HG02981 (cell line): ENCODE data around the gene ATP9B.
A peak's percentile ranks its signal among the peaks of the same experiment; 100 is the strongest.

Source experiments
- ATAC-seq: cut with Tn5 transposase; IDR thresholded peaks from one replicate; pipeline ENCODE4 v1.9.1; 2021; ENCODE audit warnings: mild to moderate bottlenecking, moderate library complexity; ENCODE audit not compliant: unreplicated experiment

ATP9B gene

DNA sequence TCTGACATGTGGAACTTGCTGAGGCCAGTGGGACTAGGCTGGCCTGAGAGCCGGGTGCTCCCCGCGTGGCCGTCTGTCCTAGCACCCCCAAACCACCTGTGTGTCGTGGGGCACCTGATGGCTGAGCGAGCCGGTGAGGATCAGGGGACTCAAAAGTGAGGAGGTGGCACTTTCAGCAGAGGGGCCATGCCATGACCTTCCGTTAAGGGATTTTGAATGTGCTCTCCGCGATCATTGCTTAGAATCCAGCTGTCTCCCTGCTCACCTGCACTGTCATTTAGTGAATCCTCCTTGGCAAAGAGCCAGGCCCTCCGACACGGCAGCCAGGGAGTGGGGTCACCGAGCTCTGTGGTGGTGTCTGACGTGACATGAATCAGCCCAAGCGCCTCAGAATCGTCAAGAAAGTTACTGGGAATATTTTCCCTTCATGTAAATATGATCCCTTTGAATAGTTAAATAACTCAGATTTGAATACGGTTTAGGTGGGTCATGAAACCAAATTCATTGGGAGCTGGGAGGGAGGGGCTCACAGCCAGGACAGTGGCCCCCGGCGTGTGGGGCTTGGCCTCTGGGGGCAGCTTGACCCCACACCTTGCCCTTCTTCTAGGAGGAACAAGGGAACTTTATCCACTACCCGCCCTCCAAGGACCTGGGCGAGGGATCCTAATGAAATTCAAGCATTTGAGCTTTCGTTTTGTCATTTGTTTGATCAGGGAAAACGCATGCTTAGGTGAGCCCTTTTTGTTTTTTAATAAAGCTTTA, 336.0 kb downstream of the ATP9B start:
- ATAC-seq, result no peak

DNA sequence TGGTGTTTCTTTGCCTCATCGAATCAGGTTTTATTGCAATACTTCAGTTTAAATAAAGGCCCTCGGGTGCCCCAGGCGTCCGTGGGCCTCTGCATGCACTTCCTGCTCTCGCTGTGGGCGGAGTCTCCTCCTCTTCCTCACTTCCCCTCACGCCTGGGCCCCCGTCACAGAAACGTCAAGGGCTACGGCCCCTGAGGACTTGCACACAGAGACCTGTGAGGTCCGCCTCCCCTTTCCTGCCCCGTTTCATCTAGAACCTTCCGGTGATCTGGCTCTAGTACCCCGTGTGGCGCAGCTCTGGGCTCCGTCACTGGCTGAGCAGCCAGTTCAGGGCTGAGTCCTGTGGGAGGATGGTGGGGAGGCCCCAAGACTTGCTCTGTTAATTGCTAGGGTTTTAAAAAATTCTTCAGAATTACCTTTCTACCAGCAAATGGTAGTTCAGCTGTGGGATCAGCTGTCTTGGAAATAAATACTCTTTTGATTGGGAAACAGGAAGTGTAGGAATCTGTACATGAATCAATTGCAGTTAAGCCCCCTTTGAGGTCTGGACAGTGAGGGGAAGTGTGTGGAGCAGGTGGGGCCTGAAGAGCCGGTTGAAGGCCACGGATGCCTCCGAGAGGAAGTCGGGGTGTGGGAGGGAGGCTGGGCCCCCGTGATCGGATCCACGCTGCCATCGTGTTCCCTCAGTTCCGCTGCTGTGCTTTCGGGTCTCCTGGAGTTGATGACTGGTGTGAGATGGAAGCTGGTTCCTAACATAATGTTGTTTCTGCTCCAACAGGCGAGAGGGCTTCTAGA, 336.8 kb downstream of the ATP9B start:
- ATAC-seq, result peak; percentile 69

DNA sequence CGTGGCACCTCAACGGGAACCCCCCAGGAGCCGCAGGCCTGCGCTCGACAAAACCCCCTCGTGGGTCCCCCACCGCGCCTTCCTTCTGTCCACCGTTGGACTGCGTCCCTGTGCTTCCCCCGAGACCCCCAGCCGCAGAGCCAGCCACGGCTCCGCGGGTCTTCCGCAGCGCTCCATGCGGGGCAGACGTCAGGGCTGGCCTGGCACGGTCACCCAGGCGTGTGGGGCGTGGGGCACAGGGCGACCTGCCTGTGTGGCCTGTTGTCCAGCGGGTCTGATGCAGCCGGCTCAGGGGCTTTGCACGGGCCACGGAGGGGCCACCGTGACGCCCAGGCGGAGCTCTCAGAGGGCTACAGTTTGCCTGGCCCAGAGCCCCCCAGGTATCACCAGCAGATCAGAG, 337.5 kb downstream of the ATP9B start:
- no peak for ATAC-seq

DNA sequence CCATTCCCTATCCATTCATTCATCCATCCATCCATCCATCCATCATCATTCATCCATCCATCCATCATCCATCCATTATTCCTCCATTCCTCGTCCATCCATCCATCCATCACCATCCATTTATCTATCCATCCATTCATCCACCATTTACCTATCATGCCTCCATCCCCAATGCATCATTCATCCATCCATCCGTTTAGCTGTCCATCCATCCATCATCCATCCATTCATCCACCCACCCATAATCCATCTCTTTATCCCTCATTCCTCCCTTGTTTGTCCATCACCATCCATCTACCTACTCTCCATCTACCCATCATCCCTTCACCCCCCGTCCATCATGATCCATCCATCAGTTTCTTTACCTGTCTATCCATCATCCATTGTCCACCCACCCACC, 340.1 kb downstream of the ATP9B start:
- ATAC-seq, result no peak

DNA sequence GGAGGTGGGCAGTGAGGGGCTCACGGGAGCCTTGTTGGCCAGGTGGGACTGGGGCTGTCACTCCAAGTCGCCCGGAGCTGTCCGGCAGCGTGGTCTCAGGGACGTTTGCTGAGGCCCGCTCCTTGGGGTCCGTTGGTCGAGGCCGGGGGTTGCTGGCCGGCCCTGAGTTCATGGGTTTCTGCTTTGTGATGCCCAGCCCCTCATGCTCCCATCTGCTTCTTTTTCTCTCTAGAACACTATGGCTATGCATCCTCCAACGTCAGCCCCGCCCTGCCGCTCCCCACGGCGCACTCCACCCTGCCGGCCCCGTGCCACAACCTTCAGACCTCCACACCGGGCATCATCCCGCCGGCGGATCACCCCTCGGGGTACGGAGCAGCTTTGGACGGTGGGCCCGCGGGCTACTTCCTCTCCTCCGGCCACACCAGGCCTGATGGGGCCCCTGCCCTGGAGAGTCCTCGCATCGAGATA, 341.0 kb downstream of the ATP9B start:
- ATAC-seq, result no peak

DNA sequence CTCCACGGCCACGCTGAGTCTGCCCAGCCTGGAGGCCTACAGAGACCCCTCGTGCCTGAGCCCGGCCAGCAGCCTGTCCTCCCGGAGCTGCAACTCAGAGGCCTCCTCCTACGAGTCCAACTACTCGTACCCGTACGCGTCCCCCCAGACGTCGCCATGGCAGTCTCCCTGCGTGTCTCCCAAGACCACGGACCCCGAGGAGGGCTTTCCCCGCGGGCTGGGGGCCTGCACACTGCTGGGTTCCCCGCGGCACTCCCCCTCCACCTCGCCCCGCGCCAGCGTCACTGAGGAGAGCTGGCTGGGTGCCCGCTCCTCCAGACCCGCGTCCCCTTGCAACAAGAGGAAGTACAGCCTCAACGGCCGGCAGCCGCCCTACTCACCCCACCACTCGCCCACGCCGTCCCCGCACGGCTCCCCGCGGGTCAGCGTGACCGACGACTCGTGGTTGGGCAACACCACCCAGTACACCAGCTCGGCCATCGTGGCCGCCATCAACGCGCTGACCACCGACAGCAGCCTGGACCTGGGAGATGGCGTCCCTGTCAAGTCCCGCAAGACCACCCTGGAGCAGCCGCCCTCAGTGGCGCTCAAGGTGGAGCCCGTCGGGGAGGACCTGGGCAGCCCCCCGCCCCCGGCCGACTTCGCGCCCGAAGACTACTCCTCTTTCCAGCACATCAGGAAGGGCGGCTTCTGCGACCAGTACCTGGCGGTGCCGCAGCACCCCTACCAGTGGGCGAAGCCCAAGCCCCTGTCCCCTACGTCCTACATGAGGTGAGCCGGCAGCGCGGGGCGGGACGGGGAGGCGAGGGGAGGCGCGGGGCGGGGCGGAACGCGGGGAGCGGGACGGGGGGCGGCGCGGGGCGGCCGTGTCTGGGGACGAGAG, 341.8 kb downstream of the ATP9B start:
- ATAC-seq, result no peak

DNA sequence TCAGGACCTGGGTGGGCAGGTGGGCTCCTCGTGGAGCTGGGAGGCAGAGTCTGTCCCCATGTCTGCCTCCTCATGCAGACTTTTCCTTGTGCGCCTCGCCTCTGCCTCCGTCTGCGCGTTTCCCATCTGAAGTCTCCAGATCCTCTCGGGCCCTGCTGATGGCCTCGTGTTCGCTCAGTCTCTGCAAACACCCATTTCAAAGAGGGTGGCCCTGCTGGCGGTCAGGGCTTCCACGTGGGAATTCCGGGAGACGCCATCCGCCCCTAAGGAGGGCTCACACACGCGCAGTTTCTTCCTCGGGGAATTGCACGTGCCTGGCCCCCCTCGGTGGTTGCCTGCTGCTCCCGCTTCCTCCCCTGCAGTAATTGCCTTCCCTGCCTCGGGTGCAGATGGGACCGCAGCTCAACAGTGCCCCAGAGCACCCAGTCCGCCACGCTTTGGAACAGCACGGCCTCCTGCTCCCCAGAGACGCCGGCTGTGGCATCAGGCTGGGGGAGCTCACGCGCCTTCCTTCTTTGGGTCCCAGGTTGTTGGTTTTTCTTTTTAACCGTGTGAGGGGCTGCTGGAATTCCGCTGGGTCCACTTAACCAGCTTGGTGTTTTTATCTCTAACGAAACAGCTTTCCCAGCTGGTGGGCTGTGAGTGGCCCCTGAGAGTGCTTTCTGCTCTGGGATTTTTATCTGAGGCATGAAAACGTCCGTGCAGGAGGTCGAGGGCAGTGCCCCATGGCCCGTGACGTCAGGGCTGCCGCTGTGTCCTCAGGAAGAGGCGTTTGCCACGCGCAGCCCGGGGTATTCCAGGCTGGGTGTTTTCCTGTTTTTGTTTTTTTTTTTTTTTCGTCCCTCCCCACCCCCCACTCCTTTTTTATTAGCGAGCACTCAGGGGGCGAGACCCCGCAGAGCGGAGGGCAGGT, 342.7 kb downstream of the ATP9B start:
- ATAC-seq, result no peak

DNA sequence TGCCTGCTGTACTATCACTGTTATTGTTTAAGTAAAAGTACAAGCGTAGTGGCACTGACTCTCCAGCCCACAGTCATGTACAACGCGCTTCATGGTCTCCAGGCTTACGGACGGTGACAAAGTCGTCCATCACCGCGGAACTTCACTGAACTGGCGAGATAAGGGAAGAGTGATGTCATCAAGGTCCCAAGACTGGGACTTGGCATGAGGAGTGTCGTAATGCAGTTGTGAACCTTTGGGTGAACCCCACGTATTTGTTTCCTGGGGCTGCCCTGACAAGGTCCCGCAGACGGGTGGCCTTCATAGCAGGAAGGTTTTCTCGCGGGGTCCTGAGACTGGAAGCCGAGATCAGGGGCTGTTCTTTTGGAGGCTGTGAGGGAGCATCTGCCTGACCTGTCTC, 343.8 kb downstream of the ATP9B start:
- no peak for ATAC-seq

DNA sequence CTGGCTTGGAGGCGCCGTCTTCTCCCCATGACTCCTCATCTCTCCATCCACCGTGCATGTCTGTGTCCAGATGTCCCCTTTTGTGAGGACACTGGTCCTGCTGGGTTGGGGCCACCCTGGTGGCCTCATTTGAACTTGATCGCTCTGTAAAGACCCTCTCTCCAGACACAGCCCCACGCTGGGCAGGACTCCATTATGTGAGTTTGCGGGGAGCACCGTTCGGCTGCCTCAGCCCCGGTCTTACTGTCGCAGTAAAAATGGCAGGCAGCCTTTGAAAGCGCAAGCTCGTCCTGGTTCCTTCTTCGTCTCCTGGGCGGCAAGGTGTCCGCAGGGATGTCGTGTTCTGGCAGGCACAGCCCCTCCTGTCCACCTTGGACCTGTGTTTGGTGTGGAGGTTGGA, 344.2 kb downstream of the ATP9B start:
- no peak for ATAC-seq

DNA sequence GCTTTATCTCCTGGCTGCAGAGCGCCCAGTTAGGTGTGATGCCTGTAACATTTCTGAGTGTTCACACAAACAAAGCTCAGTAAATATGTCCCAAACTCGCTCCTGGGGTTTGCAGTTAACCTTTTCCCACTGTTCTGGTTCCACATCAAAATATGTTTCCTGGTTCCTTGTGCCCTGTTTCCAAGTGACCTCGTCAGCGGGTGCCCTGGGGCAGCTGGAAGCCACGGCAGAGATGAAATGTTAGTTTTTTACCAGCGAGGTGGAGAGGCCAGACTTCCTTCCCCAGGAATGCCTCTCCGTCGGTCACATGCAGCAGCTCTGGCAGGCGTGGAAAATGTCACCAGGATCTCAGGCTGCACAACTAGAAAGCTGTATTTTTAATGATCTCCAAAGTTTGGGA, 344.7 kb downstream of the ATP9B start:
- ATAC-seq, result no peak

DNA sequence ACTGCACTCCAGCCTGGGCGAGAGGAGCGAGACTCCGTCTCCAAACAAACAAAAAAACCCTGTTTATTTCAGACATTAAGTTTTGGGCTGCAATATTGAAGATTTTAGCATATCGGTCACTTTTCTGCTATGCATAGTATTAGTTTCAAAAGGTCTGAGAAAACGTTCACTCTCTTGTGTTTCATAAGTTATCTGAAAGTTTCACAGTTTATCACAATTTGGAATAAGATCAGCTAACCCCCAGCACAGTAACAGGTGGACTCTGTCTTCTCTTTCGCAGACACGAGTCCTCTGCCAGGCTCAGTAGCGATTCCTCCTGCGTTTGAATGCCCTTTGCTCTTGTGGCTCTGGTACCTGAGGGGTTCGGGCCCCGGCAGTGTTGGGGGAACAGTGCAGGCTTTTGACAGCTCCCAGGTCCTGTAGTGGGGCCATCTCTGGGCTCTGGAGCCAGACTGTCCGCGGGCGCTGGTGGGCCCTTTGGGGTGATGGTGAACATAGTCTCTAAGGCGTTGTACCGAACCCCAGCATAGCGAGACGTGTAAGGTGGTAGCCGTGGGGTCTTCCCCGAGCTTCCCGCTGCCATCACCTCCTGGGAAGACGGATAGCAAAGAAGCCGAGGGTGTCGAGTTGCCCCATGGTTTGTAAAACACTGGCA, 347.0 kb downstream of the ATP9B start:
- ATAC-seq, result no peak

DNA sequence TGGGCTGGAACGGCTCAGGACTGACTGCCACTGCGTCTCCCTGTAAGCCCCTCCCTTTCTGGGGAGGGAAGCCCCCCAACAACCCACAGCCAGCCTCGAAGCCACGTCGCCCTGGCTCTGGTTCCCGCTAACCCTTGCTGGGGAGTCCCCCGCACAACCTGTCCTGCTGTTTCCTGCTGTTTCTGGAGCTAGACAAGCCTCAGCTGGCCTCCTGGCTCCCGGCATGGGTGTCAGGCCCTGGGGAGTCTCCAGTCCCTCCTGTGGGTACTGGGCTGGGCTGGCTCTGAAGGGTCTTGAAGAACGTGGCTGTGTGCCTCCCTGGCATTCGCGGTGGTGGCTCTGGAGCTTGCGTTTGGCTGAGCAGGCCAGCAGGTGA, 347.5 kb downstream of the ATP9B start:
- ATAC-seq, result no peak

DNA sequence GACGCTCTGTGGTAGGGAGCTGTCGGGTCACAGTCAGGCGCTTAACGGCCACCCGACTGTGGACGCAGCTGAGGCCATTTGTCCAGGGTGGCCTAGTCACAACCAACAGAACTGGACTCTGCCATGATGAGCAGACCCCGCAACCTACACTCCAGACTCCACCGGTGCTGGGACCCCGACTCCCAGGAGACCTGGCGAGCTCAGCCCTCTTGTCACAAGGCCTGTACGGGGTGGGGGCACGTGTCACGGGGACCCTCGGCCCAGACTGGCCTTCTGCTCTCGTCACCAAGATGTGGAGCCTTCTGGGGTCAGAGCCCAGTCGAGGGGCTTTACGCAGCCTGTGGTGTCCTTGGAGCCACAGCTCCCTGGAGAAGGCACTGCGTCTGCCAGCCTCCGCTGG, 349.0 kb downstream of the ATP9B start:
- ATAC-seq, result no peak

DNA sequence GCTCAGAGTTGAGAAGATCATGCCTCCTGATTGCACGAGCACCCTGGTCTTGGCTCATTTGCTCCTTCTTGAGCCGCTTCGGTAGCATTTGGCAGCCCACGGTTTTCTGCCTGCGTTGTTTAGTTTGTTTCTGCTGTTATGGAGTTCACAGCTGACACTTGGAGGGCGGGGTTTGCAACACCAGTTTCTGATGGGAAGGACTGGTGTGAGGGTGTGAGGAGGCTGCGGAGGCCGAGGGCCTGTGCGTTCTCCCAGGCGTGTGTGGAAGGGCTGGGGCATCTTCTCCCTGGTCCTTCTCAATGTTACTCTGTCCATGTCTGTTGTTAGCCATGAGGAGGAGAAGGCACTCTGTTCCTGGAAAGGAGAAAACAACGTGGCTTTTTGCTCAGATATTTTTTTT, 349.4 kb downstream of the ATP9B start:
- no peak for ATAC-seq

DNA sequence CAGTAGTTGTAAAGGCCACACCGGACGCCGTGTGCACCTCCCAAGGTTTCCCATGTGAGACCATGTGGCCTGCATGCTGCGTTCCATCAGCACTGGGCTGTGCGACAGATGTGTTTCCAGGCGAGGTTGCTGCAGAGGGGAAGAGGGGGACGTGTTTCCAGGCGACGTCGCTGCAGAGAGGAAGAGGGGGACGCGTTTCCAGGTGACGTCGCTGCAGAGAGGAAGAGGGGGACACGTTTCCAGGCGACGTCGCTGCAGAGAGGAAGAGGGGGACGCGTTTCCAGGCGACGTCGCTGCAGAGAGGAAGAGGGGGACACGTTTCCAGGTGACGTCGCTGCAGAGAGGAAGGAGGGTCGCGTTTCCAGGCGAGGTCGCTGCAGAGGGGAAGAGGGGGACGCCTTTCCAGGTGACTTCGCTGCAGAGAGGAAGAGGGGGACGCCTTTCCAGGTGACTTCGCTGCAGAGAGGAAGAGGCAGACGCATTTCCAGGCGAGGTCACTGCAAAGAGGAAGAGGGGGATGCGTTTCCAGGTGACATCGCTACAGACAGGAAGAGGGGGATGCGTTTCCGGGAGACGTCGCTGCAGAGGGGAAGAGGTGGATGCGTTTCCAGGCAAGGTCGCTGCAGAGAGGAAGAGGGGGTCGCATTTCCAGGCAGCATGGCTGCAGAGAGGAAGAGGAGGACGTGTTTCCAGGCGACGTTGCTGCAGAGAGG, 351.0 kb downstream of the ATP9B start:
- no peak for ATAC-seq

DNA sequence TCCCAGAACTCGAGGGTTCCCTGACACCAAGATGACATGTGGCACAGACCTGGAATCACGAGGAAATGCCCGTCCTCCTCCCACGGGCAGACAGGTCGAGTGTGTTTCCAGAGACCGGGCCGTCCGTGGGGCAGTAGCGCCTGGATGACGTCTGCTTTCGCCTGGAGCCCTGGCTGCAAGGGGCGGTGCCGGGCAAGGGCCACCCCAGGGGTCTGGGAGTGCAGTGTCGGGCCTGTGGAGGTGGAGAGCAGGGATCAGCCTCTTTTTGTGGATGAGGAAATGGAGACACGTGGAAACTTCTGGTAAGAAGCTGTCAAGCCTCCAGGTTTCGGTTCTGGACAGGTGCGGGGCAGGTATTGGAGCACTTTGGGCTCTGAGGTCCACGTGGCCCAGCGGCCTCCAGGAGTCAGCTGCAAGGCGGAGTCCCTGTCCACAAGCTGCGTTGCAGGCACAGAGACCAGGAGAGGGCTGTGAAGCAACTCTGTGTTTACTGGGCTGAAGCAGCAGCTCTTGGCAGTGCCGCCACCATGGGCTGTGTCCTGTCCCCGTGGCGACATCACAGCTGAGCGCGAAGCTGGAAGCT, 352.2 kb downstream of the ATP9B start:
- ATAC-seq, result no peak

DNA sequence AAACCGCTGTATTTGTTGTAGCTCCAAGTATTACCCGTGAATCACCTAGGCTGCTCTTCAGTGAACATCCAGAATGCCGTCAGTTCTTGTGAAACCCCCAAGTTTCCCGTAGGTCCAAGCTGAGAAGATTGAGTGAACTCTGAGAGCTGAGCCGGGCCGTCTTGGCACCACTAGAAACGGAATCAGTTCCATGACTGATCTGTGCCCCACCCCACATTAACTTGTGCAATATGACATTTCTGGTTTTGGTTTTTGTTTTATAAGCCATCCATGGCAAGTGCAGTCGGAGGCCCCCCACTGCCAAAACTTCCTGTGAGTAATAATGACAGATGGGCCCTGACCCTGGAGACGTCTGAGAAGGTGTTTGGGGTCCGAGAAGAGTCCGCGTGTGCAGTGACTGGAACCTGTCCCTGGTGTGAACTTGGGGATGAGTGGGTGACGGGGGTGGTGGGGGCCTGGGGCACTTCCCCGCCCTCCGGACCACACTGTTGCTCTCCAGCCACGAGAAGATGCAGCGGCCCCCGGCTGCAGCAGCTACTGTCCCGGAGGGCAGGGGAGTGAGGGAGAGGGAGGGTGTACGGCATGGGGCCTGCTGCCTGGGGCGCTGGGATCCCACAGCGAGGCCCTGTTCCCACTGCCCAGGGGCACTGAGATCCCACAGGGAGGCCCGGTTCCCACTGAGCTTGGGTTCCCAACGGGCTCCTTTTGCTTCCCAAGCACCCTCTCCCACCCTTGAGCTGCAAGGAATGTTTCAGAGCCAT, 353.0 kb downstream of the ATP9B start:
- peak; percentile 77 for ATAC-seq

DNA sequence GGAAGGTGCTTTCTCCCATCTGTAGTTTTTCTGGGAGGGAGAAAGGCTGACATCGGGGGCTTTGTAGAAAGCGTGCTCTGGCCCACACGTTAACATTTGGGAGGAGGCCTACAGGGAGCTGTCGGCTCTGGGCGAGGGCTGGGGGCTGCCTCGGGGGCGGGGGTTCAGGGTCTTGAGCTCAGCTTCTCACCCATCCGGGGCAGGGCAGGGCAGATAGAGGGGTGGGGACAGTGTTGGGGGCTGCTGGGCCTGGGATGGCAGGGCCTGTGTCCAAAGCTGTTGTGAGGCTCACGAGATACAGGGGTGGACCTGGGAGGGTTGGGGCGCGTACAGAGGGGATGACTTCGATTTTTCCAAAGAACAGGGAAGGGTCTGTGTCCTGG, 353.6 kb downstream of the ATP9B start:
- ATAC-seq, result no peak
